ENCODE results near the gene TUBB2B.
A peak's percentile ranks its signal among the peaks of the same experiment; 100 is the strongest.

Gene TUBB2B

GRCh38 chr6:3267162-3267561 lies 39.7 kb upstream of the TUBB2B start:
- no peaks in the 10 kb centered on the region for H3K27me3 ChIP-seq (ENCODE audit: control insufficient read depth, insufficient read depth, low read length, poor library complexity, severe bottlenecking)
- no peak overlapping the region for H3K4me3 ChIP-seq (ENCODE audit: insufficient read depth, low read depth, low read length)
- 82 to 93% methylated on average over 5 of the region's 5 CpGs for WGBS, 2 experiments
- H3K36me3 ChIP-seq (ENCODE audit: control insufficient read depth, insufficient read depth, low read length): peaks cover 20% of the 10 kb centered on the region
- H3K4me1 ChIP-seq (ENCODE audit: control insufficient read depth, insufficient read depth, low read length): no peaks in the 10 kb centered on the region
- H3K9me3 ChIP-seq (ENCODE audit: control insufficient read depth, low read length): no peaks in the 10 kb centered on the region
- no peak overlapping the region for H3K27ac ChIP-seq (ENCODE audit: insufficient read depth, low read depth, low read length, poor library complexity, severe bottlenecking)

DNA sequence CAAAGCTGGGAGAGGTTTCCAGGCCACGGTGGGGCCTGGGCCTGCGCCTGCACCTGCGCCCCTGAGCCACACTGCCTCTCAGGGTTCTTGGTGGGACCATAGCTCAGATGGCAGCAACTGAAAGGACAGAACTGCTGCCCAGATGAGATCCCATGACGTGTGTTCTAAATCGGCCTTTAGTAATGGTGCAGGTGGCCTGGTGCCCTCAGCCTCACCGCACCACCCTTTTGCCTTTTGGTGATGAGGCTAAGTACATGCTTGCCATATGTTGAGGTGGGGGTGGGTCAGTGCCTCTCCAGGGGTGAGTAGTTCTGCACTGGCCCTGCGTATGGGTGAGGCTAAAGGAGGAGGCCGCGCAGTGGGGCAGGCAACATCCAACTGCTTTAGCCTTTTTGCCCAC lies 38.7 kb upstream of the TUBB2B start:
- Histone ChIP-seq H3K36me3 (ENCODE audit: control insufficient read depth, insufficient read depth, low read length) (peaks cover 20% of the 10 kb centered on the region), H3K4me3 (ENCODE audit: insufficient read depth, low read depth, low read length) (no peak overlapping the region), H3K27me3 (ENCODE audit: control insufficient read depth, insufficient read depth, low read length, poor library complexity, severe bottlenecking) (no peaks in the 10 kb centered on the region), H3K9me3 (ENCODE audit: control insufficient read depth, low read length) (no peaks in the 10 kb centered on the region), H3K27ac (ENCODE audit: insufficient read depth, low read depth, low read length, poor library complexity, severe bottlenecking) (no peak overlapping the region), H3K4me1 (ENCODE audit: control insufficient read depth, insufficient read depth, low read length) (no peaks in the 10 kb centered on the region)
- WGBS, 2 experiments: 54% methylated on average over 9 of the region's 9 CpGs

DNA sequence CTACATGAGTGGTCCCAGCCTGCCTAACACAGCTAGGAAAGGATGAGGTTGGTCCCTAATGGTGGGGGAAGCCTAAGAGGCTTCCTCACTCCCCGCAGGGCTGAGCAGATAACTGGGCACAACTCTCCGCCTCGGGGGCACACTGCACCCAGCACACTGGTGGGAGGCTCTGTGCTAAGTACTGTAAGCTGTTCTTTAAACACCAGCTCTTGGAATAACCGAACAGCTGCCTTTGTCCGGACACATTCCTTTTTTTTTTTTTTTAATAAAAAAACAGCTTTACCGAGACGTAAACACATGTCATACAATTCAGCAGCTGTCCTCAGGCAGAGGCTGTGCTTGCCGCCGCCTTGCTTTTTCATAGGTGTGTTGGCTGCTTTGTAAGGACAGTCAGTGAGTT lies 38.2 kb upstream of the TUBB2B start:
- no peaks in the 10 kb centered on the region for H3K27me3 ChIP-seq (ENCODE audit: control insufficient read depth, insufficient read depth, low read length, poor library complexity, severe bottlenecking)
- 73 to 75% methylated on average over 9 of the region's 9 CpGs for WGBS, 2 experiments
- H3K27ac ChIP-seq (ENCODE audit: insufficient read depth, low read depth, low read length, poor library complexity, severe bottlenecking): no peak overlapping the region
- no peaks in the 10 kb centered on the region for H3K9me3 ChIP-seq (ENCODE audit: control insufficient read depth, low read length)
- peaks cover 17% of the 10 kb centered on the region for H3K36me3 ChIP-seq (ENCODE audit: control insufficient read depth, insufficient read depth, low read length)
- no peak overlapping the region for H3K4me3 ChIP-seq (ENCODE audit: insufficient read depth, low read depth, low read length)
- peaks cover 2% of the 10 kb centered on the region for H3K4me1 ChIP-seq (ENCODE audit: control insufficient read depth, insufficient read depth, low read length)

DNA sequence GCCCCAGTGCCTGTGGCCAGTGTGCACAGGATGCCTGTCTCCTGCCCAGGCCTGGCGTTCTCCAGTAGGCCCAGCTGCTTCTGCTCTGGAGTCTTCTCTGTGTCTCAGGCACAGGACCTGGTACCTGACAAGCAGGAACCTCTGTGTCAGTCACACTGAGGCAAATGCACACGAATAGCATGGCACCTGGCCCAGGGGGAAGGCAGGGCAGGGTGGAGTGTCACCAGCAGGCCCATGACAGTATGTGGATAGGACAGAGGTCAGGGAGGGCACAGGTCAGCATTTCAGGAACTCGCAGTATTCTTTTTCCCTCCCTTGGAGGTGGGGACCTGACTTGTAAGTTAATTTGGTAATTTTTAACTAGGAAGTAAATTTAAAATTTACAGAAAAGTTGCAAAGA lies 36.9 kb upstream of the TUBB2B start:
- Histone ChIP-seq H3K4me1 (ENCODE audit: control insufficient read depth, insufficient read depth, low read length) (peaks cover 10% of the 10 kb centered on the region), H3K27me3 (ENCODE audit: control insufficient read depth, insufficient read depth, low read length, poor library complexity, severe bottlenecking) (no peaks in the 10 kb centered on the region), H3K36me3 (ENCODE audit: control insufficient read depth, insufficient read depth, low read length) (peaks cover 14% of the 10 kb centered on the region), H3K27ac (ENCODE audit: insufficient read depth, low read depth, low read length, poor library complexity, severe bottlenecking) (no peak overlapping the region), H3K4me3 (ENCODE audit: insufficient read depth, low read depth, low read length) (no peak overlapping the region), H3K9me3 (ENCODE audit: control insufficient read depth, low read length) (no peaks in the 10 kb centered on the region)
- WGBS, 2 experiments: 91 to 98% methylated on average over 3 of the region's 3 CpGs

GRCh38 chr6:3263096-3263495 lies 35.6 kb upstream of the TUBB2B start:
- Histone ChIP-seq H3K4me1 (ENCODE audit: control insufficient read depth, insufficient read depth, low read length) (peaks cover 10% of the 10 kb centered on the region), H3K27me3 (ENCODE audit: control insufficient read depth, insufficient read depth, low read length, poor library complexity, severe bottlenecking) (no peaks in the 10 kb centered on the region), H3K9me3 (ENCODE audit: control insufficient read depth, low read length) (no peaks in the 10 kb centered on the region), H3K4me3 (ENCODE audit: insufficient read depth, low read depth, low read length) (no peak overlapping the region), H3K36me3 (ENCODE audit: control insufficient read depth, insufficient read depth, low read length) (peaks cover 7% of the 10 kb centered on the region), H3K27ac (ENCODE audit: insufficient read depth, low read depth, low read length, poor library complexity, severe bottlenecking) (no peak overlapping the region)
- WGBS, 2 experiments: 89 to 92% methylated on average over 6 of the region's 6 CpGs

DNA sequence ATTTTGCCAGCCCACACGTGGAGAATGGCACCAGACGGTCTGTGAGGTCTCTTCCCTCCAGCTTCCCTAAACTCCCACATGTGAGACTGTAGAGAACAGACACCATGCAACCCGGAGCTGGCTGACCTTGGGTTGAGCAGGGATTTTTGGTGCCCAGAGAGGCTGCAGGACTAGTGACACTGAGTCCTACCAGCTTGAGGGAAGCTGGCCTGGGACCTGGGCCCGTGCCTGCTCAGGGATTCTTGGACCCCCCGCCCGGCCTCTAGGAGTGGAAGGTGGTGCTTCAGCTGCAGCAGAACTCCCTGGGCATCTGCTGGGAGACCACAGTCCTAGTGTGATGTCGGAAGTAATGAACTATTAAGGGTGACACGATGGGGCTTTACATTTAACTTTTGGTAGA lies 34.5 kb upstream of the TUBB2B start:
- 73 to 74% methylated on average over 8 of the region's 8 CpGs for WGBS, 2 experiments

GRCh38 chr6:3261518-3261820 lies 34.0 kb upstream of the TUBB2B start:
- WGBS, 2 experiments: 63 to 65% methylated on average over 6 of the region's 6 CpGs

More for the DNA sequence above, 34.5 kb upstream of the TUBB2B start:
- peaks cover 10% of the 10 kb centered on the region for H3K4me1 ChIP-seq (ENCODE audit: control insufficient read depth, insufficient read depth, low read length)
- peaks cover 7% of the 10 kb centered on the region for H3K36me3 ChIP-seq (ENCODE audit: control insufficient read depth, insufficient read depth, low read length)
- H3K27ac ChIP-seq (ENCODE audit: insufficient read depth, low read depth, low read length, poor library complexity, severe bottlenecking): no peak overlapping the region
- H3K27me3 ChIP-seq (ENCODE audit: control insufficient read depth, insufficient read depth, low read length, poor library complexity, severe bottlenecking): no peaks in the 10 kb centered on the region
- no peak overlapping the region for H3K4me3 ChIP-seq (ENCODE audit: insufficient read depth, low read depth, low read length)
- no peaks in the 10 kb centered on the region for H3K9me3 ChIP-seq (ENCODE audit: control insufficient read depth, low read length)

GRCh38 chr6:3260772-3261517 lies 33.5 kb upstream of the TUBB2B start:
- no peaks in the 10 kb centered on the region for H3K9me3 ChIP-seq (ENCODE audit: control insufficient read depth, low read length)
- no peak overlapping the region for H3K27ac ChIP-seq (ENCODE audit: insufficient read depth, low read depth, low read length, poor library complexity, severe bottlenecking)
- no peaks in the 10 kb centered on the region for H3K27me3 ChIP-seq (ENCODE audit: control insufficient read depth, insufficient read depth, low read length, poor library complexity, severe bottlenecking)
- H3K4me3 ChIP-seq (ENCODE audit: insufficient read depth, low read depth, low read length): no peak overlapping the region
- peaks cover 7% of the 10 kb centered on the region for H3K36me3 ChIP-seq (ENCODE audit: control insufficient read depth, insufficient read depth, low read length)
- 73 to 76% methylated on average over 17 of the region's 17 CpGs for WGBS, 2 experiments
- H3K4me1 ChIP-seq (ENCODE audit: control insufficient read depth, insufficient read depth, low read length): peaks cover 10% of the 10 kb centered on the region

More at GRCh38 chr6:3261518-3261820, 34.0 kb upstream of the TUBB2B start:
- Histone ChIP-seq H3K4me1 (ENCODE audit: control insufficient read depth, insufficient read depth, low read length) (peaks cover 10% of the 10 kb centered on the region), H3K36me3 (ENCODE audit: control insufficient read depth, insufficient read depth, low read length) (peaks cover 7% of the 10 kb centered on the region), H3K27me3 (ENCODE audit: control insufficient read depth, insufficient read depth, low read length, poor library complexity, severe bottlenecking) (no peaks in the 10 kb centered on the region), H3K9me3 (ENCODE audit: control insufficient read depth, low read length) (no peaks in the 10 kb centered on the region), H3K4me3 (ENCODE audit: insufficient read depth, low read depth, low read length) (no peak overlapping the region), H3K27ac (ENCODE audit: insufficient read depth, low read depth, low read length, poor library complexity, severe bottlenecking) (no peak overlapping the region)

DNA sequence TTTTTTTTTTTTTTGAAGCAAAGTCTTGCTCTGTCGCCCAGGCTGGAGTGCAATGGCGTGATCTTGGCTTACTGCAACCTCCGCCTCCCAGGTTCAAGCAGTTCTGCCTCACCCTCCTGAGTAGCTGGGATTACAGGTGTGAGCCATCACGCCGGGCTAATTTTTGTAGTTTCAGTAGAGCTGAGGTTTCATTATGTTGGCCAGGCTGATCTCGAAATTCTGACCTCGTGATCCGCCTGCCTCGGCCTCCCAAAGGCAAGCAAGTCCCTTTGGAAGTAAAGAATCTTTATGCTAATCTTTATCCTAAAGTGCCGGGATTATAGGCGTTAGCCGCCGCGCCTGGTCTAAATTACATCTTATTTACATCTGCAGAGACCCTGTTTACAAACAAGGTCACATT lies 32.8 kb upstream of the TUBB2B start:
- Histone ChIP-seq H3K36me3 (ENCODE audit: control insufficient read depth, insufficient read depth, low read length) (peaks cover 7% of the 10 kb centered on the region), H3K27me3 (ENCODE audit: control insufficient read depth, insufficient read depth, low read length, poor library complexity, severe bottlenecking) (no peaks in the 10 kb centered on the region), H3K27ac (ENCODE audit: insufficient read depth, low read depth, low read length, poor library complexity, severe bottlenecking) (no peak overlapping the region), H3K4me1 (ENCODE audit: control insufficient read depth, insufficient read depth, low read length) (peaks cover 10% of the 10 kb centered on the region), H3K4me3 (ENCODE audit: insufficient read depth, low read depth, low read length) (no peak overlapping the region), H3K9me3 (ENCODE audit: control insufficient read depth, low read length) (no peaks in the 10 kb centered on the region)
- WGBS, 2 experiments: 75 to 76% methylated on average over 14 of the region's 14 CpGs

- H3K4me1 ChIP-seq (ENCODE audit: control insufficient read depth, insufficient read depth, low read length): peaks cover 10% of the 10 kb centered on the region
- H3K36me3 ChIP-seq (ENCODE audit: control insufficient read depth, insufficient read depth, low read length): peaks cover 7% of the 10 kb centered on the region
- H3K27me3 ChIP-seq (ENCODE audit: control insufficient read depth, insufficient read depth, low read length, poor library complexity, severe bottlenecking): no peaks in the 10 kb centered on the region
- H3K9me3 ChIP-seq (ENCODE audit: control insufficient read depth, low read length): no peaks in the 10 kb centered on the region
- H3K27ac ChIP-seq (ENCODE audit: insufficient read depth, low read depth, low read length, poor library complexity, severe bottlenecking): no peak overlapping the region
- peak overlapping the region; percentile 81 for H3K4me3 ChIP-seq (ENCODE audit: insufficient read depth, low read depth, low read length)
- 0 to 1% methylated on average over 21 of the region's 21 CpGs for WGBS, 2 experiments
Measured at GRCh38 chr6:3259491-3259958, 32.1 kb upstream of the TUBB2B start.
